ENCODE results near the gene FGF12.

Gene FGF12

GRCh38 chr3:192181151-192181550 is 546.2 kb downstream of the FGF12 start:
- DNase-seq (ENCODE audit: low read depth, low spot score), result no peak
- no peaks in the 10 kb centered on the region for H3K4me1 ChIP-seq (ENCODE audit: insufficient read depth, insufficient read length)
- no peaks in the 10 kb centered on the region for H3K9me3 ChIP-seq (ENCODE audit: insufficient read depth, low read length)
- H3K9ac ChIP-seq (ENCODE audit: insufficient read length, low read depth), result no peak overlapping the region
- H3K36me3 ChIP-seq (ENCODE audit: insufficient read depth, insufficient read length, low read length), result no peaks in the 10 kb centered on the region
- H3K4me3 ChIP-seq (ENCODE audit: insufficient read length, low read depth), result no peak overlapping the region
- no peaks in the 10 kb centered on the region for H3K27me3 ChIP-seq (ENCODE audit: insufficient read depth, insufficient read length)
- TF ChIP-seq SUZ12 (IDR thresholded peaks at IDR 0.05; ENCODE audit: extremely low read depth, insufficient read depth, insufficient read length) (no peak), YY1 (IDR thresholded peaks at IDR 0.05; ENCODE audit: insufficient read depth, insufficient read length) (no peak), ZNF274 (IDR thresholded peaks at IDR 0.05; ENCODE audit: low read depth, low read length) (no peak)

- Histone ChIP-seq H3K9me3 (ENCODE audit: insufficient read depth, low read length) (no peaks in the 10 kb centered on the region), H3K27me3 (ENCODE audit: insufficient read depth, insufficient read length) (no peaks in the 10 kb centered on the region), H3K4me3 (ENCODE audit: insufficient read length, low read depth) (no peak overlapping the region), H3K9ac (ENCODE audit: insufficient read length, low read depth) (no peak overlapping the region), H3K36me3 (ENCODE audit: insufficient read depth, insufficient read length, low read length) (no peaks in the 10 kb centered on the region), H3K4me1 (ENCODE audit: insufficient read depth, insufficient read length) (no peaks in the 10 kb centered on the region)
- DNase-seq (ENCODE audit: low read depth, low spot score), result no peak
- TF ChIP-seq YY1 (IDR thresholded peaks at IDR 0.05; ENCODE audit: insufficient read depth, insufficient read length) (no peak), ZNF274 (IDR thresholded peaks at IDR 0.05; ENCODE audit: low read depth, low read length) (no peak), SUZ12 (IDR thresholded peaks at IDR 0.05; ENCODE audit: extremely low read depth, insufficient read depth, insufficient read length) (no peak)
These were observed 550.0 kb downstream of the FGF12 start for GRCh38 chr3:192177383-192177782.

- no peak overlapping the region for H3K4me3 ChIP-seq (ENCODE audit: insufficient read length, low read depth)
- DNase-seq (ENCODE audit: low read depth, low spot score), result no peak
- TF ChIP-seq ZNF274 (IDR thresholded peaks at IDR 0.05; ENCODE audit: low read depth, low read length), result no peak
- no peak for TF ChIP-seq SUZ12 (IDR thresholded peaks at IDR 0.05; ENCODE audit: extremely low read depth, insufficient read depth, insufficient read length)
- no peak for TF ChIP-seq YY1 (IDR thresholded peaks at IDR 0.05; ENCODE audit: insufficient read depth, insufficient read length)
- H3K27me3 ChIP-seq (ENCODE audit: insufficient read depth, insufficient read length), result no peaks in the 10 kb centered on the region
- no peaks in the 10 kb centered on the region for H3K9me3 ChIP-seq (ENCODE audit: insufficient read depth, low read length)
- H3K36me3 ChIP-seq (ENCODE audit: insufficient read depth, insufficient read length, low read length), result no peaks in the 10 kb centered on the region
- no peak overlapping the region for H3K9ac ChIP-seq (ENCODE audit: insufficient read length, low read depth)
- H3K4me1 ChIP-seq (ENCODE audit: insufficient read depth, insufficient read length), result no peaks in the 10 kb centered on the region
These were observed 553.1 kb downstream of the FGF12 start for GRCh38 chr3:192174283-192174682.

GRCh38 chr3:192171213-192171612 is 556.1 kb downstream of the FGF12 start:
- Histone ChIP-seq H3K4me1 (ENCODE audit: insufficient read depth, insufficient read length) (no peaks in the 10 kb centered on the region), H3K4me3 (ENCODE audit: insufficient read length, low read depth) (no peak overlapping the region), H3K9me3 (ENCODE audit: insufficient read depth, low read length) (no peaks in the 10 kb centered on the region), H3K9ac (ENCODE audit: insufficient read length, low read depth) (no peak overlapping the region), H3K27me3 (ENCODE audit: insufficient read depth, insufficient read length) (no peaks in the 10 kb centered on the region), H3K36me3 (ENCODE audit: insufficient read depth, insufficient read length, low read length) (no peaks in the 10 kb centered on the region)
- TF ChIP-seq ZNF274 (IDR thresholded peaks at IDR 0.05; ENCODE audit: low read depth, low read length), result no peak
- no peak for TF ChIP-seq YY1 (IDR thresholded peaks at IDR 0.05; ENCODE audit: insufficient read depth, insufficient read length)
- TF ChIP-seq SUZ12 (IDR thresholded peaks at IDR 0.05; ENCODE audit: extremely low read depth, insufficient read depth, insufficient read length), result no peak
- no peak for DNase-seq (ENCODE audit: low read depth, low spot score)

- no peaks in the 10 kb centered on the region for H3K27me3 ChIP-seq (ENCODE audit: insufficient read depth, insufficient read length)
- H3K4me1 ChIP-seq (ENCODE audit: insufficient read depth, insufficient read length), result no peaks in the 10 kb centered on the region
- H3K9me3 ChIP-seq (ENCODE audit: insufficient read depth, low read length), result no peaks in the 10 kb centered on the region
- TF ChIP-seq YY1 (IDR thresholded peaks at IDR 0.05; ENCODE audit: insufficient read depth, insufficient read length), result no peak
- no peaks in the 10 kb centered on the region for H3K36me3 ChIP-seq (ENCODE audit: insufficient read depth, insufficient read length, low read length)
- no peak for DNase-seq (ENCODE audit: low read depth, low spot score)
- no peak overlapping the region for H3K9ac ChIP-seq (ENCODE audit: insufficient read length, low read depth)
- no peak overlapping the region for H3K4me3 ChIP-seq (ENCODE audit: insufficient read length, low read depth)
These were observed 556.7 kb downstream of the FGF12 start for GRCh38 chr3:192170659-192171058.

- Histone ChIP-seq H3K9ac (ENCODE audit: insufficient read length, low read depth) (no peak overlapping the region), H3K9me3 (ENCODE audit: insufficient read depth, low read length) (no peaks in the 10 kb centered on the region), H3K27me3 (ENCODE audit: insufficient read depth, insufficient read length) (no peaks in the 10 kb centered on the region), H3K4me3 (ENCODE audit: insufficient read length, low read depth) (no peak overlapping the region), H3K36me3 (ENCODE audit: insufficient read depth, insufficient read length, low read length) (no peaks in the 10 kb centered on the region), H3K4me1 (ENCODE audit: insufficient read depth, insufficient read length) (no peaks in the 10 kb centered on the region)
- TF ChIP-seq ZNF274 (IDR thresholded peaks at IDR 0.05; ENCODE audit: low read depth, low read length), result no peak
- TF ChIP-seq YY1 (IDR thresholded peaks at IDR 0.05; ENCODE audit: insufficient read depth, insufficient read length), result no peak
- TF ChIP-seq SUZ12 (IDR thresholded peaks at IDR 0.05; ENCODE audit: extremely low read depth, insufficient read depth, insufficient read length), result no peak
- DNase-seq (ENCODE audit: low read depth, low spot score), result no peak
These were observed 557.3 kb downstream of the FGF12 start for GRCh38 chr3:192170031-192170430.

GRCh38 chr3:192169332-192169915 is 557.9 kb downstream of the FGF12 start:
- Histone ChIP-seq H3K36me3 (ENCODE audit: insufficient read depth, insufficient read length, low read length) (no peaks in the 10 kb centered on the region), H3K9ac (ENCODE audit: insufficient read length, low read depth) (no peak overlapping the region), H3K27me3 (ENCODE audit: insufficient read depth, insufficient read length) (no peaks in the 10 kb centered on the region), H3K4me3 (ENCODE audit: insufficient read length, low read depth) (no peak overlapping the region), H3K4me1 (ENCODE audit: insufficient read depth, insufficient read length) (no peaks in the 10 kb centered on the region), H3K9me3 (ENCODE audit: insufficient read depth, low read length) (no peaks in the 10 kb centered on the region)
- no peak for DNase-seq (ENCODE audit: low read depth, low spot score)
- no peak for TF ChIP-seq YY1 (IDR thresholded peaks at IDR 0.05; ENCODE audit: insufficient read depth, insufficient read length)
- no peak for TF ChIP-seq SUZ12 (IDR thresholded peaks at IDR 0.05; ENCODE audit: extremely low read depth, insufficient read depth, insufficient read length)
- no peak for TF ChIP-seq ZNF274 (IDR thresholded peaks at IDR 0.05; ENCODE audit: low read depth, low read length)
